Measurements from ENCODE around the gene CNTN6. TPM values are rescaled to one million over a fixed set of nuclear protein-coding genes. Genes with fewer than 3 reads are reported as not detected.

CNTN6 gene
- total and polyA plus RNA-seq, 2 of the 13 experiments (the other 11 are each of a cell fraction or from before 2014, with no cell fraction given) = not detected

- Histone ChIP-seq H3K4me2 (ENCODE audit: low read depth, low read length) (no peak overlapping the region), H3K4me3 (replicated peaks in 1 of 3; ENCODE audit: insufficient read depth in 1 of 3, low read depth in 2 of 3, low read length in 3 of 3) (no peak overlapping the region), H3K9ac (ENCODE audit: insufficient read depth, low read depth, low read length) (no peak overlapping the region), H3K36me3 (replicated peaks in 1 of 2; ENCODE audit: control insufficient read depth in 1 of 2, insufficient read depth in 2 of 2, low read length in 2 of 2) (no peaks in the 10 kb centered on the region), H3K27ac (ENCODE audit: extremely low read length, insufficient read depth, low read length) (no peak overlapping the region), H3K9me3 (ENCODE audit: low read length) (peaks cover 91% of the 10 kb centered on the region), H4K20me1 (ENCODE audit: insufficient read depth, low read length) (no peaks in the 10 kb centered on the region), H3K4me1 (ENCODE audit: insufficient read depth, low read length) (no peaks in the 10 kb centered on the region), H2AFZ (ENCODE audit: low read length) (no peak overlapping the region), H3K79me2 (ENCODE audit: insufficient read depth, low read length) (no peaks in the 10 kb centered on the region), H3K27me3 (ENCODE audit: control insufficient read depth in 1 of 2, insufficient read depth in 2 of 2, low read length in 2 of 2) (no peaks in the 10 kb centered on the region)
- ChIA-PET POLR2A (no interaction called here), CTCF (ENCODE audit: low intra/inter-chr PET ratio, low total read pairs) (no interaction called here)
- FAIRE-seq (no peak), ATAC-seq (no peak), DNase-seq (ENCODE audit: low spot score) (no peak)
- TF ChIP-seq ZNF740 (CRISPR knock-in tag; IDR thresholded peaks at IDR 0.05) (no peak), ZNF678 (CRISPR knock-in tag; IDR thresholded peaks at IDR 0.05) (no peak), THAP9 (CRISPR knock-in tag; IDR thresholded peaks at IDR 0.05; ENCODE audit: borderline replicate concordance) (no peak), YY1 (IDR thresholded peaks at IDR 0.05; ENCODE audit: insufficient read depth, insufficient replicate concordance, low read depth, low read length) (no peak), ARNTL (CRISPR knock-in tag; IDR thresholded peaks at IDR 0.05) (no peak)
- TF ChIP-seq, protein P1, sequence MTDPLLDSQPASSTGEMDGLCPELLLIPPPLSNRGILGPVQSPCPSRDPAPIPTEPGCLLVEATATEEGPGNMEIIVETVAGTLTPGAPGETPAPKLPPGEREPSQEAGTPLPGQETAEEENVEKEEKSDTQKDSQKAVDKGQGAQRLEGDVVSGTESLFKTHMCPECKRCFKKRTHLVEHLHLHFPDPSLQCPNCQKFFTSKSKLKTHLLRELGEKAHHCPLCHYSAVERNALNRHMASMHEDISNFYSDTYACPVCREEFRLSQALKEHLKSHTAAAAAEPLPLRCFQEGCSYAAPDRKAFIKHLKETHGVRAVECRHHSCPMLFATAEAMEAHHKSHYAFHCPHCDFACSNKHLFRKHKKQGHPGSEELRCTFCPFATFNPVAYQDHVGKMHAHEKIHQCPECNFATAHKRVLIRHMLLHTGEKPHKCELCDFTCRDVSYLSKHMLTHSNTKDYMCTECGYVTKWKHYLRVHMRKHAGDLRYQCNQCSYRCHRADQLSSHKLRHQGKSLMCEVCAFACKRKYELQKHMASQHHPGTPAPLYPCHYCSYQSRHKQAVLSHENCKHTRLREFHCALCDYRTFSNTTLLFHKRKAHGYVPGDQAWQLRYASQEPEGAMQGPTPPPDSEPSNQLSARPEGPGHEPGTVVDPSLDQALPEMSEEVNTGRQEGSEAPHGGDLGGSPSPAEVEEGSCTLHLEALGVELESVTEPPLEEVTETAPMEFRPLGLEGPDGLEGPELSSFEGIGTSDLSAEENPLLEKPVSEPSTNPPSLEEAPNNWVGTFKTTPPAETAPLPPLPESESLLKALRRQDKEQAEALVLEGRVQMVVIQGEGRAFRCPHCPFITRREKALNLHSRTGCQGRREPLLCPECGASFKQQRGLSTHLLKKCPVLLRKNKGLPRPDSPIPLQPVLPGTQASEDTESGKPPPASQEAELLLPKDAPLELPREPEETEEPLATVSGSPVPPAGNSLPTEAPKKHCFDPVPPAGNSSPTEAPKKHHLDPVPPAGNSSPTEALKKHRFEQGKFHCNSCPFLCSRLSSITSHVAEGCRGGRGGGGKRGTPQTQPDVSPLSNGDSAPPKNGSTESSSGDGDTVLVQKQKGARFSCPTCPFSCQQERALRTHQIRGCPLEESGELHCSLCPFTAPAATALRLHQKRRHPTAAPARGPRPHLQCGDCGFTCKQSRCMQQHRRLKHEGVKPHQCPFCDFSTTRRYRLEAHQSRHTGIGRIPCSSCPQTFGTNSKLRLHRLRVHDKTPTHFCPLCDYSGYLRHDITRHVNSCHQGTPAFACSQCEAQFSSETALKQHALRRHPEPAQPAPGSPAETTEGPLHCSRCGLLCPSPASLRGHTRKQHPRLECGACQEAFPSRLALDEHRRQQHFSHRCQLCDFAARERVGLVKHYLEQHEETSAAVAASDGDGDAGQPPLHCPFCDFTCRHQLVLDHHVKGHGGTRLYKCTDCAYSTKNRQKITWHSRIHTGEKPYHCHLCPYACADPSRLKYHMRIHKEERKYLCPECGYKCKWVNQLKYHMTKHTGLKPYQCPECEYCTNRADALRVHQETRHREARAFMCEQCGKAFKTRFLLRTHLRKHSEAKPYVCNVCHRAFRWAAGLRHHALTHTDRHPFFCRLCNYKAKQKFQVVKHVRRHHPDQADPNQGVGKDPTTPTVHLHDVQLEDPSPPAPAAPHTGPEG (CRISPR knock-in tag; IDR thresholded peaks at IDR 0.05) = no peak
- TF ChIP-seq, protein P2, sequence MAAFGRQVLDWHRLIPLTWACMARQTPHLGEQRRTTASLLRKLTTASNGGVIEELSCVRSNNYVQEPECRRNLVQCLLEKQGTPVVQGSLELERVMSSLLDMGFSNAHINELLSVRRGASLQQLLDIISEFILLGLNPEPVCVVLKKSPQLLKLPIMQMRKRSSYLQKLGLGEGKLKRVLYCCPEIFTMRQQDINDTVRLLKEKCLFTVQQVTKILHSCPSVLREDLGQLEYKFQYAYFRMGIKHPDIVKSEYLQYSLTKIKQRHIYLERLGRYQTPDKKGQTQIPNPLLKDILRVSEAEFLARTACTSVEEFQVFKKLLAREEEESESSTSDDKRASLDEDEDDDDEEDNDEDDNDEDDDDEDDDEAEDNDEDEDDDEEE (CRISPR knock-in tag; IDR thresholded peaks at IDR 0.05) = no peak
- BruUV-seq (replicated peaks) = no TSS peak
- in situ Hi-C loops (cut with HindIII; ENCODE audit: extremely low pct_ligation_motif_present, low pct_unique_long_range_greater_than_20kb) (no loop called here), intact Hi-C loops (cut with micrococcal nuclease; ENCODE audit: unreplicated experiment) (loop anchor here (5.0 kb wide), 1 partner anchor 1938 kb away; no protein-coding TSS in a partner anchor)
Observed at GRCh38 chr3:1079662-1080061, 13.2 kb upstream of the CNTN6 start.
